Measurements from ENCODE around the gene SBF1.
"Not testable (repeated sequence)": the region's sequence is repeated elsewhere in the genome, so short reads cannot be mapped to it uniquely, and the experiment has no call there.

Gene SBF1

GRCh38 chr22:50414476-50415248 is 60.2 kb downstream of the SBF1 start:
- TF ChIP-seq CREB5 (CRISPR knock-in tag; IDR thresholded peaks at IDR 0.05; ENCODE audit: low read depth) = no peak
- no peak for TF ChIP-seq ZNF8 (CRISPR knock-in tag; IDR thresholded peaks at IDR 0.05)
- no peak for ATAC-seq

DNA sequence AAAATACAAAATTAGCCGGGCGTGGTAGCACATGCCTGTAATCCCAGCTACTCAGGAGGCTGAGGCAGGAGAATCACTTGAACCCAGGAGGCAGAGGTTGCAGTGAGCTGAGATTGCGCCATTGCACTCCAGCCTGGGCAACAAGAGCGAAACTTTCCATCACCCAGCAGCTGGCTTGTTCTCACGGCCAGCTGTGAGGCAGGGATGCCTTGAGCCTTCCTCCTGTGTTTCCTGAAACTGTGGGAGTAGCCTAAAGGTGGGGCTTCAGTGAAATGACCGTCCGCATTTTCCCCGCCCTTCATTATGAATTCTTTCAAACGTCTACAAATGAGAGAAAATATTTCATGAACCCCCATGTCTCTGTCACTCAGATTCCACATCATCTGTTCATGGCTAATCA is 65.9 kb downstream of the SBF1 start:
- not testable (repeated sequence) for ATAC-seq

- no peak for ATAC-seq
- TF ChIP-seq ZFP3 (CRISPR knock-in tag; IDR thresholded peaks at IDR 0.05) = no peak
- TF ChIP-seq POU6F1 (CRISPR knock-in tag; IDR thresholded peaks at IDR 0.05; ENCODE audit: borderline replicate concordance, low read depth) = no peak
- TF ChIP-seq, protein P1, sequence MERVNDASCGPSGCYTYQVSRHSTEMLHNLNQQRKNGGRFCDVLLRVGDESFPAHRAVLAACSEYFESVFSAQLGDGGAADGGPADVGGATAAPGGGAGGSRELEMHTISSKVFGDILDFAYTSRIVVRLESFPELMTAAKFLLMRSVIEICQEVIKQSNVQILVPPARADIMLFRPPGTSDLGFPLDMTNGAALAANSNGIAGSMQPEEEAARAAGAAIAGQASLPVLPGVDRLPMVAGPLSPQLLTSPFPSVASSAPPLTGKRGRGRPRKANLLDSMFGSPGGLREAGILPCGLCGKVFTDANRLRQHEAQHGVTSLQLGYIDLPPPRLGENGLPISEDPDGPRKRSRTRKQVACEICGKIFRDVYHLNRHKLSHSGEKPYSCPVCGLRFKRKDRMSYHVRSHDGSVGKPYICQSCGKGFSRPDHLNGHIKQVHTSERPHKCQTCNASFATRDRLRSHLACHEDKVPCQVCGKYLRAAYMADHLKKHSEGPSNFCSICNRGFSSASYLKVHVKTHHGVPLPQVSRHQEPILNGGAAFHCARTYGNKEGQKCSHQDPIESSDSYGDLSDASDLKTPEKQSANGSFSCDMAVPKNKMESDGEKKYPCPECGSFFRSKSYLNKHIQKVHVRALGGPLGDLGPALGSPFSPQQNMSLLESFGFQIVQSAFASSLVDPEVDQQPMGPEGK (CRISPR knock-in tag; IDR thresholded peaks at IDR 0.05; ENCODE audit: borderline replicate concordance) = no peak
- no peak for TF ChIP-seq SNAI2 (CRISPR knock-in tag; IDR thresholded peaks at IDR 0.05)
- TF ChIP-seq TCF4 (CRISPR knock-in tag; IDR thresholded peaks at IDR 0.05; ENCODE audit: borderline replicate concordance) = no peak
- TF ChIP-seq TOX (CRISPR knock-in tag; IDR thresholded peaks at IDR 0.05; ENCODE audit: borderline replicate concordance) = no peak
- no peak for TF ChIP-seq OSR1 (CRISPR knock-in tag; IDR thresholded peaks at IDR 0.05)
- no peak for TF ChIP-seq TSHZ2 (CRISPR knock-in tag; IDR thresholded peaks at IDR 0.05)
- no peak for TF ChIP-seq ARNTL (CRISPR knock-in tag; IDR thresholded peaks at IDR 0.05; ENCODE audit: borderline replicate concordance, low read depth)
- TF ChIP-seq ZNF8 (CRISPR knock-in tag; IDR thresholded peaks at IDR 0.05) = no peak
- no peak for TF ChIP-seq PPARA (CRISPR knock-in tag; IDR thresholded peaks at IDR 0.05; ENCODE audit: borderline replicate concordance)
- TF ChIP-seq ESRRG (CRISPR knock-in tag; IDR thresholded peaks at IDR 0.05) = no peak
- no peak for TF ChIP-seq CSDC2 (CRISPR knock-in tag; IDR thresholded peaks at IDR 0.05)
- TF ChIP-seq BACH2 (CRISPR knock-in tag; IDR thresholded peaks at IDR 0.05; ENCODE audit: borderline replicate concordance) = no peak
- no peak for TF ChIP-seq ZC3H10 (CRISPR knock-in tag; IDR thresholded peaks at IDR 0.05)
- no peak for TF ChIP-seq ZFP30 (CRISPR knock-in tag; IDR thresholded peaks at IDR 0.05)
- no peak for TF ChIP-seq ZNF565 (CRISPR knock-in tag; conservative IDR thresholded peaks at IDR 0.05; ENCODE audit: low read depth)
- no peak for TF ChIP-seq ZNF70 (CRISPR knock-in tag; IDR thresholded peaks at IDR 0.05)
- TF ChIP-seq GLIS3 (CRISPR knock-in tag; IDR thresholded peaks at IDR 0.05) = no peak
These were observed 66.5 kb downstream of the SBF1 start for GRCh38 chr22:50408311-50408710.

DNA sequence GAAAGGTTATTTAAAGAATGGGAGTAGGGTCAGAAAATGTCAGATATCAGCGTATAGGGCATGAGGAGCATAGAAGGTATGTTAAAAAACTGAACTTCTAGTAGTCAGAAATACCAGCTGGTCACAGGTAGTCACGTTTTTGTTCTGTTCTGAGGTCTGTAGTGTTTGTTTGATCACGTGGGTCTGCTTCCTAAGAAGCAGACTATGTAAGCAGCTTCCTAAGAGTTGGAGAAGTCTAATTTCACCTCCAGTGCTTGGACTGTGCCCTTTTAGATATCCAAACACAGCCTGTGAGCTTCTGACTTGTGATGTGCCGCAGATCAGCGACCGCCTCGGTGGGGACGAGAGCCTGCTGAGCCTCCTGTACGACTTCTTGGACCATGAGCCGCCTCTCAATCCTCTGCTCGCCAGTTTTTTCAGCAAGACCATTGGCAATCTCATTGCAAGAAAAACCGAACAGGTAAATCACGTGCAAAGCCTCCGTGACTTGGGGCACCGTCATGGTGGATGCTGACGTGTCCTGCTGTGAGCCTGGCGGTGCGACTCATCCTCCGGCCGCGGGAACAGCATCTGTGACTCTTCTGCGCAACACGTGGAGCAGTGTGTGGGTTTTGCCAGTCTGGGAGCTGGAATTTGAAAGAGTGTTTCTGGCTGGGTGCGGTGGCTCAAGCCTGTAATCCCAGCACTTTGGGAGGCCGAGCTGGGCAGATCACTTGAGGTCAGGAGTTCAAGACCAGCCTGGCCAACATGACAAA is 68.2 kb downstream of the SBF1 start:
- no peak for ATAC-seq
- no peak for TF ChIP-seq ZFP3 (CRISPR knock-in tag; IDR thresholded peaks at IDR 0.05)
- no peak for TF ChIP-seq SNAI2 (CRISPR knock-in tag; IDR thresholded peaks at IDR 0.05)
- no peak for TF ChIP-seq RARB (CRISPR knock-in tag; IDR thresholded peaks at IDR 0.05)
- no peak for TF ChIP-seq ISL1 (CRISPR knock-in tag; IDR thresholded peaks at IDR 0.05)
- no peak for TF ChIP-seq GLIS3 (CRISPR knock-in tag; IDR thresholded peaks at IDR 0.05)
- TF ChIP-seq CREB5 (CRISPR knock-in tag; IDR thresholded peaks at IDR 0.05; ENCODE audit: low read depth) = no peak
- TF ChIP-seq ZNF70 (CRISPR knock-in tag; IDR thresholded peaks at IDR 0.05) = no peak
- TF ChIP-seq, protein P1 (CRISPR knock-in tag; IDR thresholded peaks at IDR 0.05; ENCODE audit: borderline replicate concordance) = no peak
- TF ChIP-seq, protein P2, sequence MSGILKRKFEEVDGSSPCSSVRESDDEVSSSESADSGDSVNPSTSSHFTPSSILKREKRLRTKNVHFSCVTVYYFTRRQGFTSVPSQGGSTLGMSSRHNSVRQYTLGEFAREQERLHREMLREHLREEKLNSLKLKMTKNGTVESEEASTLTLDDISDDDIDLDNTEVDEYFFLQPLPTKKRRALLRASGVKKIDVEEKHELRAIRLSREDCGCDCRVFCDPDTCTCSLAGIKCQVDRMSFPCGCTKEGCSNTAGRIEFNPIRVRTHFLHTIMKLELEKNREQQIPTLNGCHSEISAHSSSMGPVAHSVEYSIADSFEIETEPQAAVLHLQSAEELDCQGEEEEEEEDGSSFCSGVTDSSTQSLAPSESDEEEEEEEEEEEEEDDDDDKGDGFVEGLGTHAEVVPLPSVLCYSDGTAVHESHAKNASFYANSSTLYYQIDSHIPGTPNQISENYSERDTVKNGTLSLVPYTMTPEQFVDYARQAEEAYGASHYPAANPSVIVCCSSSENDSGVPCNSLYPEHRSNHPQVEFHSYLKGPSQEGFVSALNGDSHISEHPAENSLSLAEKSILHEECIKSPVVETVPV (CRISPR knock-in tag; IDR thresholded peaks at IDR 0.05) = no peak
- no peak for TF ChIP-seq ARNTL (CRISPR knock-in tag; IDR thresholded peaks at IDR 0.05; ENCODE audit: borderline replicate concordance, low read depth)

All from SK-N-SH treated with all-trans-retinoic acid at 6 μM for 48 hours (cell line).